T-helper 2 cell treated with Interferon-gamma antibody and Interleukin-4, amounts not matched to agents 100 ng/mL and 5 ng/mL, for 36 hours (primary cell): Measurements from ENCODE around the gene C11orf52. TPM values are rescaled to one million over a fixed set of nuclear protein-coding genes. Genes with fewer than 3 reads are reported as not detected.

ENCODE experiments used
- intact Hi-C: fragments of 100-400 bp; cut with micrococcal nuclease; formaldehyde crosslinking; loops from one replicate; pipeline ENCODE4 v1.15.1; 2023
- total RNA-seq: library from RNA; stranded (reverse); gene quantifications from 2 replicates; pipeline ENCODE4 v1.2.3, GENCODE V29; 2022

The C11orf52 gene
- total RNA-seq, 1 donor from 2014 or later: not detected

- intact Hi-C loops: no loop called here
Measured at GRCh38 chr11:111963931-111964340, 45.2 kb downstream of the C11orf52 start.

DNA sequence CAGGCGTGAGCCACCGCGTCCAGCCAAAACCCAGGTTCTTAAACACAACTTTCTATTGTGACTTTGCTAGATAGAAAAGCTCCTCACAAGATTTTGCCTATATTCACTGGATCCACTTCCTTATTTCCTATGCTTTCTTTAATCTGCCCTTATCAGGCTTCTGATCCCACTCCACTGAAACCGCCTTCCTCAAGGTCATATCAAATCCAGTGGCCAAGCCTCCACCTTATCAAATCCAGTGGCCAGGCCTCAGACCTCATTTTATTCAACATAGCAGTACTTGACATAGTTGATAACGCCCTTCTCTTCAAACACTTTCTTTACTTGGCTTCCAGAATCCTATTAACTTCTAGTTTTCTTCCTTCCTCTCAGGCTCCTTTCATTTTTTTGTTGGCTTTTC lies 48.0 kb downstream of the C11orf52 start:
- intact Hi-C loops: no loop called here

GRCh38 chr11:111967649-111968048 lies 48.9 kb downstream of the C11orf52 start:
- intact Hi-C loops: no loop called here

DNA sequence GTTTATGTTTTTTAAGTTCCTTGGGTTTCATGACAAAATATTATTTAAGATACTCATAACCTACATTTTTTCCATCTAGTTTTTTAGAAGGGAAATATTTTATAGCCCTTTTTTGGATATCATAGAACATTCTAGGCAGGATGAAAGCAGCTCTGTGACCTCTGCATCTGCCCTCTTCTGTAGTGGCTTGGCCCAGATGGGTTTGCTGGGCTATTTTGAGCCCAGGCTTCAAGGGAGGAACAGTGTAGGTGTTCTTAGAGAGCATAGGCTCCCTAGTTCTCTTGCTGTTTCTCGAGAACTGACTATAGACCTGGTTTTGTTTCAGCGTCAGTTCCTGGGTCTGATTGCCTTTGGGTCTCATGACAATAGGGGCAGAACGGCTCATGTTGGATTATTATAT lies 50.6 kb downstream of the C11orf52 start:
- intact Hi-C loops: no loop called here

- intact Hi-C loops: no loop called here
Measured at GRCh38 chr11:111974446-111974845, 55.7 kb downstream of the C11orf52 start.

- intact Hi-C loops: no loop called here
Measured at GRCh38 chr11:111975076-111975806, 56.5 kb downstream of the C11orf52 start.

GRCh38 chr11:111976119-111976766 lies 57.5 kb downstream of the C11orf52 start:
- intact Hi-C loops: no loop called here

Other genes starting within 250 kb of the C11orf52 start
- 56.3 and 62.2 TPM in 2 replicates for gene PPP2R1B, start 152.5 kb upstream of the C11orf52 start, total RNA-seq
- 31.0 and 31.8 TPM in 2 replicates for gene ALG9, start 47.3 kb upstream of the C11orf52 start, total RNA-seq
- 4.8 and 6.1 TPM in 2 replicates for gene FDXACB1, start 39.7 kb upstream of the C11orf52 start, total RNA-seq
- 13.9 and 16.2 TPM in 2 replicates for gene CFAP68, start 39.4 kb upstream of the C11orf52 start, total RNA-seq
- gene CRYAB, start 7.1 kb upstream of the C11orf52 start, total RNA-seq: not detected in 2 replicates
- gene HSPB2, start 6.2 kb upstream of the C11orf52 start, total RNA-seq: not detected in 2 replicates
- gene DIXDC1, start 18.4 kb downstream of the C11orf52 start, total RNA-seq: 9.2 and 10.9 TPM in 2 replicates
- gene DLAT, start 106.5 kb downstream of the C11orf52 start, total RNA-seq: 37.3 and 41.6 TPM in 2 replicates
- gene PIH1D2, start 155.1 kb downstream of the C11orf52 start, total RNA-seq: 0.43 and 0.59 TPM in 2 replicates
- gene NKAPD1, start 155.4 kb downstream of the C11orf52 start, total RNA-seq: 19.5 and 22.8 TPM in 2 replicates
- gene TIMM8B, start 167.8 kb downstream of the C11orf52 start, total RNA-seq: 52.1 and 57.4 TPM in 2 replicates
- 81.1 and 86.7 TPM in 2 replicates for gene SDHD, start 168.0 kb downstream of the C11orf52 start, total RNA-seq
- gene IL18, start 245.2 kb downstream of the C11orf52 start, total RNA-seq: 1.4 TPM in 2 replicates
- gene TEX12, start 248.5 kb downstream of the C11orf52 start, total RNA-seq: 0.27 TPM in 1 of 2 replicates, not detected in the other